HepG2 (cell line): ENCODE measurements around the gene HEMK1. TPM values are rescaled to one million over a fixed set of nuclear protein-coding genes. Genes with fewer than 3 reads are reported as not detected.

Experiments
- BRF2 ChIP-seq: sonication (generic); formaldehyde crosslinking; IDR thresholded peaks from 2 replicates; pipeline ENCODE4 v1.8.1; 2022; ENCODE audit warnings: mild to moderate bottlenecking, missing genetic modification reagents
- CAMTA2 ChIP-seq: sonication (generic); formaldehyde crosslinking; IDR thresholded peaks from 2 replicates; pipeline ENCODE4 v1.4.0; 2020; ENCODE audit warnings: mild to moderate bottlenecking, missing genetic modification reagents, borderline replicate concordance
- E2F5 ChIP-seq: sonication (generic); formaldehyde crosslinking; conservative IDR thresholded peaks from 2 replicates; pipeline ENCODE4 v1.4.0; 2020; ENCODE audit warnings: missing genetic modification reagents
- ETS1 ChIP-seq: sonication (generic); formaldehyde crosslinking; IDR thresholded peaks from 2 replicates; pipeline ENCODE4 v1.4.0; 2020; ENCODE audit warnings: missing genetic modification reagents
- KDM5A ChIP-seq: fragments of 200-600 bp; sonication (generic); IDR thresholded peaks from 2 replicates; pipeline ENCODE4 v1.7.0; 2018; ENCODE audit warnings: antibody characterized with exemption, mild to moderate bottlenecking, low read length, borderline replicate concordance
- KLF15 ChIP-seq: sonication (generic); formaldehyde crosslinking; IDR thresholded peaks from 2 replicates; pipeline ENCODE4 v1.8.1; 2023; ENCODE audit warnings: borderline replicate concordance, mild to moderate bottlenecking, inconsistent platforms, missing genetic modification reagents, mixed read lengths
- MLXIP ChIP-seq: sonication (generic); formaldehyde crosslinking; IDR thresholded peaks from 2 replicates; pipeline ENCODE4 v1.9.0; 2021; ENCODE audit warnings: missing genetic modification reagents, borderline replicate concordance
- PBX2 ChIP-seq: IDR thresholded peaks from 2 replicates; pipeline ENCODE4 v1.6.1; 2016; ENCODE audit warnings: control low read depth
- SP4 ChIP-seq: sonication (generic); formaldehyde crosslinking; IDR thresholded peaks from 2 replicates; pipeline ENCODE4 v1.8.1; 2023; ENCODE audit warnings: mild to moderate bottlenecking, missing genetic modification reagents
- SYNCRIP ChIP-seq: fragments of 200-400 bp; formaldehyde crosslinking; IDR thresholded peaks from 2 replicates; pipeline ENCODE4 v1.6.1; 2018; ENCODE audit warnings: mild to moderate bottlenecking, low read depth, low read length; ENCODE audit not compliant: insufficient read depth
- U2AF1 ChIP-seq: fragments of 200-400 bp; formaldehyde crosslinking; optimal IDR thresholded peaks from 2 replicates; pipeline ENCODE3; 2017; ENCODE audit warnings: mild to moderate bottlenecking, low read depth, low read length
- ZFP90 ChIP-seq: sonication (generic); formaldehyde crosslinking; IDR thresholded peaks from 2 replicates; pipeline ENCODE4 v1.8.0; 2022; ENCODE audit warnings: missing genetic modification reagents, mild to moderate bottlenecking, inconsistent platforms, borderline replicate concordance
- ZNF354B ChIP-seq: sonication (generic); formaldehyde crosslinking; IDR thresholded peaks from 2 replicates; pipeline ENCODE4 v1.8.0; 2022; ENCODE audit warnings: mild to moderate bottlenecking, missing genetic modification reagents
- ZNF513 ChIP-seq: sonication (generic); formaldehyde crosslinking; conservative IDR thresholded peaks from 2 replicates; pipeline ENCODE4 v1.5.0; 2020; ENCODE audit warnings: missing genetic modification reagents
- ZNF7 ChIP-seq: IDR thresholded peaks from 2 replicates; pipeline ENCODE4 v1.6.1; 2016; ENCODE audit warnings: missing biosample characterization, missing genetic modification reagents
- ZNF883 ChIP-seq: sonication (generic); formaldehyde crosslinking; IDR thresholded peaks from 2 replicates; pipeline ENCODE4 v1.5.1; 2020; ENCODE audit warnings: mild to moderate bottlenecking, missing genetic modification reagents; ENCODE audit errors: not compliant biosample characterization
- ZXDC ChIP-seq: sonication (generic); formaldehyde crosslinking; IDR thresholded peaks from 2 replicates; pipeline ENCODE4 v1.5.0; 2020; ENCODE audit warnings: mild to moderate bottlenecking, missing genetic modification reagents
- polyA plus RNA-seq, 8 experiments: library from polyadenylated mRNA; depleted of rRNA in 3 of 8; stranded (reverse) in 7 of 8; unstranded in 1 of 8; fragments of >200 nt; fragmentation: Illumina TruSeq in 4 of 8; extraction: Trizol in 4 of 8; gene quantifications; 2 replicates each; pipeline versions ENCODE4 v1.2.1 to v1.2.3, GENCODE V29; 2011 to 2016; ENCODE audit warnings: low read depth in 4 of 8, missing spikeins in 1 of 8, mixed read lengths in 1 of 8; ENCODE audit not compliant: insufficient read depth in 1 of 8
- total RNA-seq, 5 experiments: library from RNA; depleted of rRNA; stranded (reverse); fragments of >200 nt; fragmentation: Illumina TruSeq; extraction: Trizol; gene quantifications; 2 replicates each; pipeline ENCODE4 v1.2.3, GENCODE V29; 2016; ENCODE audit warnings: low read depth in 1 of 5

The HEMK1 gene
- total and polyA plus RNA-seq, 2 of the 13 experiments (the other 11 are each of a cell fraction or from before 2014, with no cell fraction given) = 9.8 to 12.6 TPM

- TF ChIP-seq ETS1 (CRISPR knock-in tag) (0 out of 2 replicates have a peak, but pooled peaks have one; percentile 1), ZNF354B (CRISPR knock-in tag) (no peak), KDM5A (no peak), BRF2 (CRISPR knock-in tag) (no peak), ZFP90 (CRISPR knock-in tag) (no peak), ZNF883 (CRISPR knock-in tag) (no peak), CAMTA2 (CRISPR knock-in tag) (0 out of 2 replicates have a peak, but pooled peaks have one; percentile 37), ZNF513 (CRISPR knock-in tag) (no peak), KLF15 (no peak), PBX2 (CRISPR knock-in tag) (no peak), ZNF7 (CRISPR knock-in tag) (no peak), E2F5 (CRISPR knock-in tag) (no peak), ZXDC (no peak), SP4 (CRISPR knock-in tag) (0 out of 2 replicates have a peak, but pooled peaks have one; percentile 40), U2AF1 (no peak), MLXIP (CRISPR knock-in tag) (no peak), SYNCRIP (no peak)
Observed at GRCh38 chr3:50617911-50618481, 48.7 kb downstream of the HEMK1 start (continued).
